HCT116 (cell line): ENCODE results near the gene SND1. TPM values are rescaled to one million over a fixed set of nuclear protein-coding genes. Genes with fewer than 3 reads are reported as not detected.

Source experiments
- ATAC-seq: fragments of 200-7000 bp; cut with Tn5 transposase; 2 replicates; pipeline ENCODE4 v1.9.1; 2020; ENCODE audit warnings: mild to moderate bottlenecking, moderate library complexity
- BruUV-seq: library from RNA; stranded (reverse); fragments of 400-500 nt; replicated peaks from 2 replicates; lab custom pipeline; 2021; lab: Mats Ljungman, UMichigan
- CTCF ChIA-PET: fragments of 300-600 bp; sonication (Branson Sonifier 250); formaldehyde crosslinking; loops from one replicate; lab custom pipeline; 2021; ENCODE audit warnings: antibody characterized with exemption; lab: Charles Lee
- POLR2A ChIA-PET: fragments of 300-600, 350-600 bp; sonication (Branson Sonifier 250); formaldehyde crosslinking; loops from one replicate; lab custom pipeline; 2021; ENCODE audit warnings: antibody characterized with exemption; lab: Charles Lee
- RAD21 ChIA-PET, 2 experiments: fragments of 300-600 bp; sonication (Branson Sonifier 250); formaldehyde crosslinking; loops; one replicate each; lab custom pipeline; 2023; ENCODE audit warnings: low total read pairs in 2 of 2; ENCODE audit not compliant: uncharacterized antibody in 2 of 2, unreplicated experiment in 2 of 2, low non-redundant PET in 1 of 2; lab: Charles Lee
- DNase-seq: peaks from one replicate; pipeline ENCODE4 v3.0.0-alpha.2; 2010; ENCODE audit warnings: low read depth, low spot score
- H2AFZ ChIP-seq: fragments of 200-600 bp; shearing (Covaris generic), sonication (generic); 2 replicates; pipeline ENCODE4 v1.6.1; 2017; ENCODE audit warnings: low read depth, mixed run types, mixed read lengths, antibody characterized with exemption, low read length; ENCODE audit not compliant: poor library complexity, severe bottlenecking
- H3K27ac ChIP-seq: 2 replicates; pipeline ENCODE4 v1.5.1; 2012; ENCODE audit warnings: low read depth, low read length
- H3K27me3 ChIP-seq: fragments of 200-600 bp; sonication (generic); 2 replicates; pipeline ENCODE4 v1.6.1; 2016; ENCODE audit warnings: mixed run types, low read length, mixed read lengths; ENCODE audit not compliant: insufficient read depth
- H3K36me3 ChIP-seq, 2 experiments: fragments of 200-500 bp in 1 of 2; fragments of 200-600 bp in 1 of 2; sonication (Bioruptor generic) in 1 of 2; sonication (generic) in 1 of 2; 2 replicates each; pipeline versions ENCODE4 v1.5.1 to v1.6.1; 2014 to 2016; ENCODE audit warnings: low read length in 2 of 2, inconsistent platforms in 1 of 2, mixed read lengths in 1 of 2, mixed run types in 1 of 2; ENCODE audit not compliant: insufficient read depth in 2 of 2, control insufficient read depth in 1 of 2
- H3K4me1 ChIP-seq, 2 experiments: fragments of 200-600 bp in 1 of 2; sonication (generic) in 1 of 2; 2 replicates each; pipeline versions ENCODE4 v1.5.1 to v1.6.1; 2012 to 2017; ENCODE audit warnings: low read length in 2 of 2, inconsistent platforms in 1 of 2, mild to moderate bottlenecking in 1 of 2, mixed read lengths in 1 of 2, mixed run types in 1 of 2, moderate library complexity in 1 of 2; ENCODE audit not compliant: insufficient read depth in 2 of 2, control insufficient read depth in 1 of 2
- H3K4me2 ChIP-seq: fragments of 200-600 bp; sonication (generic); 2 replicates; pipeline ENCODE4 v1.6.1; 2017; ENCODE audit warnings: mixed run types, low read length, mixed read lengths
- H3K4me3 ChIP-seq, 2 experiments: fragments of 200-600 bp in 1 of 2; sonication (generic) in 1 of 2; replicated peaks in 1 of 2; 2 replicates each; pipeline ENCODE4 v1.5.1; 2011 to 2016; ENCODE audit warnings: low read length in 2 of 2, control low read depth in 1 of 2, low read depth in 1 of 2, mild to moderate bottlenecking in 1 of 2, mixed read lengths in 1 of 2, mixed run types in 1 of 2
- H3K79me2 ChIP-seq: fragments of 200-600 bp; sonication (generic); 2 replicates; pipeline ENCODE4 v1.6.1; 2017; ENCODE audit warnings: mild to moderate bottlenecking, mixed run types, low read length, moderate library complexity, mixed read lengths; ENCODE audit not compliant: insufficient read depth
- H3K9ac ChIP-seq: fragments of 200-600 bp; sonication (generic); 2 replicates; pipeline ENCODE4 v1.6.1; 2016; ENCODE audit warnings: low read length, mixed read lengths
- H3K9me2 ChIP-seq: fragments of 200-600 bp; sonication (generic), shearing (Covaris generic); 2 replicates; pipeline ENCODE4 v1.6.1; 2017; ENCODE audit warnings: mixed run types, mild to moderate bottlenecking, moderate library complexity; ENCODE audit not compliant: insufficient read depth
- H3K9me3 ChIP-seq, 2 experiments: fragments of 200-500 bp in 1 of 2; fragments of 200-600 bp in 1 of 2; sonication (Bioruptor generic) in 1 of 2; sonication (generic) in 1 of 2; 2 replicates each; pipeline ENCODE4 v1.6.1; 2014 to 2017; ENCODE audit warnings: low read length in 2 of 2, mixed read lengths in 2 of 2, inconsistent platforms in 1 of 2, low read depth in 1 of 2, mild to moderate bottlenecking in 1 of 2, mixed run types in 1 of 2, moderate library complexity in 1 of 2; ENCODE audit not compliant: control insufficient read depth in 1 of 2, insufficient read depth in 1 of 2
- H4K20me1 ChIP-seq: fragments of 200-600 bp; sonication (generic), shearing (Covaris generic); 2 replicates; pipeline ENCODE4 v1.6.1; 2017; ENCODE audit warnings: mixed run types, mild to moderate bottlenecking, moderate library complexity; ENCODE audit not compliant: insufficient read depth
- CBX3 ChIP-seq: IDR thresholded peaks from 2 replicates; pipeline ENCODE4 v1.6.1; 2012; ENCODE audit warnings: low read depth
- EGR1 ChIP-seq: IDR thresholded peaks from 2 replicates; pipeline ENCODE4 v1.6.1; 2012; ENCODE audit warnings: low read depth
- EZH2phosphoT487 ChIP-seq: fragments of 200-600 bp; IDR thresholded peaks from 2 replicates; pipeline ENCODE4 v1.6.1; 2018; ENCODE audit warnings: antibody characterized with exemption, borderline replicate concordance
- FOSL1 ChIP-seq: IDR thresholded peaks from 2 replicates; pipeline ENCODE4 v1.6.1; 2012; ENCODE audit warnings: low read depth
- POLR2AphosphoS5 ChIP-seq: IDR thresholded peaks from 2 replicates; pipeline ENCODE4 v1.6.1; 2011; ENCODE audit warnings: mild to moderate bottlenecking, low read depth, low read length, moderate library complexity
- REST ChIP-seq: IDR thresholded peaks from 2 replicates; pipeline ENCODE4 v1.6.1; 2012; ENCODE audit warnings: low read depth
- SP1 ChIP-seq: IDR thresholded peaks from 2 replicates; pipeline ENCODE4 v1.6.1; 2012; ENCODE audit warnings: low read depth
- SRF ChIP-seq: IDR thresholded peaks from 2 replicates; pipeline ENCODE4 v1.6.1; 2012; ENCODE audit warnings: low read depth
- TCF7L2 ChIP-seq: IDR thresholded peaks from 2 replicates; pipeline ENCODE4 v1.7.0; 2011; ENCODE audit warnings: borderline replicate concordance, inconsistent platforms; ENCODE audit not compliant: insufficient read depth, insufficient read length; ENCODE audit errors: extremely low read depth
- intact Hi-C: fragments of 100-400 bp; cut with micrococcal nuclease; formaldehyde crosslinking; loops from 2 replicates; pipeline ENCODE4 v1.10.0; 2022
- total RNA-seq: library from RNA; stranded (reverse); gene quantifications from one replicate; pipeline ENCODE4 v1.2.1, GENCODE V29; 2021; ENCODE audit not compliant: unreplicated experiment

The SND1 gene
- total RNA-seq, 1 experiment from 2014 or later, result 169 TPM

- Histone ChIP-seq H3K4me3 (no peak overlapping the region), H3K9me2 (no peaks in the 10 kb centered on the region; the same call in 1 of the 2 replicates), H2AFZ (no peak overlapping the region), H3K27me3 (no peaks in the 10 kb centered on the region), H3K27ac (no peak overlapping the region), H3K79me2 (peaks cover 48% of the 10 kb centered on the region), H4K20me1 (no peaks in the 10 kb centered on the region), H3K36me3 (peaks cover 0 to 3% of the 10 kb centered on the region in 2 experiments; a peak in 1 of 4 replicates), H3K9me3 (peaks cover 0 to 6% of the 10 kb centered on the region in 2 experiments; a peak in 2 of 4 replicates)
- no TSS peak for BruUV-seq
- POLR2A ChIA-PET, result no interaction called here
- CTCF ChIA-PET, result interaction anchor here (1.2 kb wide), 1 partner anchor 9 kb away, joined by 3 read pairs; no protein-coding TSS in a partner anchor
- no peak for DNase-seq
- no peak for ATAC-seq
- RAD21 ChIA-PET, result no interaction called here
- intact Hi-C loops, result no loop called here
- TF ChIP-seq TCF7L2 (no peak), SP1 (no peak), POLR2AphosphoS5 (no peak), EGR1 (no peak), EZH2phosphoT487 (no peak), FOSL1 (no peak), CBX3 (no peak), SRF (no peak), REST (no peak)
- TF ChIP-seq, all 23 proteins: peak for 0
- Histone ChIP-seq H3K4me2 (no peak overlapping the region), H3K4me1 (no peaks in the 10 kb centered on the region), H3K9ac (no peak overlapping the region)
Observed at GRCh38 chr7:127840226-127840951, 188.4 kb downstream of the SND1 start.
